WTC11 (cell line): ENCODE measurements around the gene ARHGEF38. TPM values are rescaled to one million over a fixed set of nuclear protein-coding genes. Genes with fewer than 3 reads are reported as not detected.

Experiments
- ATAC-seq: fragments of 200-7000 bp; cut with Tn5 transposase; 2 replicates; pipeline ENCODE4 v1.10.0; 2021; ENCODE audit warnings: mild to moderate bottlenecking, moderate library complexity
- CTCF ChIA-PET: fragments of 300-600 bp; sonication (Branson Sonifier 250); formaldehyde crosslinking; loops from one replicate; lab custom pipeline; 2021; ENCODE audit warnings: antibody characterized with exemption; lab: Charles Lee
- POLR2A ChIA-PET: fragments of 350-600 bp; sonication (Branson Sonifier 250); formaldehyde crosslinking; loops from one replicate; lab custom pipeline; 2021; ENCODE audit warnings: antibody characterized with exemption; lab: Charles Lee
- DNase-seq: peaks from one replicate; pipeline ENCODE4 v3.0.0; 2021; ENCODE audit warnings: low spot score
- H3K27ac Mint-ChIP-seq: 2 replicates; pipeline ENCODE4 v1.8.0; 2021; ENCODE audit warnings: mixed read lengths
- H3K27me3 Mint-ChIP-seq: 2 replicates; pipeline ENCODE4 v1.8.0; 2021; ENCODE audit warnings: low read depth, mild to moderate bottlenecking, moderate library complexity, mixed read lengths
- H3K36me3 Mint-ChIP-seq: 2 replicates; pipeline ENCODE4 v1.8.0; 2021; ENCODE audit warnings: mixed read lengths
- H3K4me1 Mint-ChIP-seq: 2 replicates; pipeline ENCODE4 v1.8.0; 2022; ENCODE audit warnings: mixed read lengths
- H3K4me3 Mint-ChIP-seq: 2 replicates; pipeline ENCODE4 v1.8.0; 2021; ENCODE audit warnings: mild to moderate bottlenecking, moderate library complexity, mixed read lengths
- H3K9me3 Mint-ChIP-seq: 2 replicates; pipeline ENCODE4 v1.8.0; 2021; ENCODE audit warnings: mixed read lengths
- CREM ChIP-seq: sonication (generic); formaldehyde crosslinking; IDR thresholded peaks from 2 replicates; pipeline ENCODE4 v1.8.1; 2022; ENCODE audit warnings: mild to moderate bottlenecking, missing genetic modification reagents, moderate library complexity
- EMX1 ChIP-seq: fragments of 250-450 bp; sonication (Bioruptor Pico); IDR thresholded peaks from 2 replicates; pipeline ENCODE4 v1.8.0; 2021; ENCODE audit warnings: mild to moderate bottlenecking
- FOXJ3 ChIP-seq: sonication (generic); formaldehyde crosslinking; IDR thresholded peaks from 2 replicates; pipeline ENCODE4 v1.9.0; 2021; ENCODE audit warnings: missing genetic modification reagents, mild to moderate bottlenecking, borderline replicate concordance
- FOXK1 ChIP-seq: sonication (generic); formaldehyde crosslinking; IDR thresholded peaks from 2 replicates; pipeline ENCODE4 v1.8.0; 2022; ENCODE audit warnings: mild to moderate bottlenecking, moderate library complexity, missing genetic modification reagents
- GABPB1 ChIP-seq: sonication (generic); formaldehyde crosslinking; IDR thresholded peaks from 2 replicates; pipeline ENCODE4 v1.8.1; 2023; ENCODE audit warnings: mild to moderate bottlenecking, missing genetic modification reagents
- GRHL2 ChIP-seq: fragments of 250-450 bp; sonication (Bioruptor Pico); IDR thresholded peaks from 2 replicates; pipeline ENCODE4 v1.8.0; 2022; ENCODE audit warnings: mild to moderate bottlenecking, moderate library complexity; ENCODE audit not compliant: insufficient replicate concordance, severe bottlenecking
- IRF2 ChIP-seq: sonication (generic); formaldehyde crosslinking; IDR thresholded peaks from 2 replicates; pipeline ENCODE4 v1.8.0; 2022; ENCODE audit warnings: low read depth, missing genetic modification reagents, borderline replicate concordance
- KAT7 ChIP-seq: sonication (generic); formaldehyde crosslinking; IDR thresholded peaks from 2 replicates; pipeline ENCODE4 v1.8.1; 2023; ENCODE audit warnings: missing genetic modification reagents, mild to moderate bottlenecking, borderline replicate concordance
- OVOL2 ChIP-seq: fragments of 250-450 bp; sonication (Bioruptor Pico); IDR thresholded peaks from 2 replicates; pipeline ENCODE4 v1.9.0; 2021; ENCODE audit warnings: mild to moderate bottlenecking, borderline replicate concordance
- PREB ChIP-seq: sonication (generic); formaldehyde crosslinking; IDR thresholded peaks from 2 replicates; pipeline ENCODE4 v1.8.1; 2022; ENCODE audit warnings: mild to moderate bottlenecking, missing genetic modification reagents, moderate library complexity, borderline replicate concordance
- TCF7 ChIP-seq: sonication (generic); formaldehyde crosslinking; IDR thresholded peaks from 2 replicates; pipeline ENCODE4 v1.8.0; 2022; ENCODE audit warnings: mild to moderate bottlenecking, low read depth, missing genetic modification reagents, moderate library complexity
- TEAD1 ChIP-seq: sonication (generic); formaldehyde crosslinking; IDR thresholded peaks from 2 replicates; pipeline ENCODE4 v1.8.0; 2022; ENCODE audit warnings: mild to moderate bottlenecking, missing genetic modification reagents
- ZBTB21 ChIP-seq: sonication (generic); formaldehyde crosslinking; IDR thresholded peaks from 2 replicates; pipeline ENCODE4 v1.8.1; 2023; ENCODE audit warnings: mild to moderate bottlenecking, missing genetic modification reagents, borderline replicate concordance
- ZNF138 ChIP-seq: sonication (generic); formaldehyde crosslinking; conservative IDR thresholded peaks from 2 replicates; pipeline ENCODE4 v1.8.1; 2022; ENCODE audit warnings: mild to moderate bottlenecking, moderate library complexity, missing genetic modification reagents
- ZNF219 ChIP-seq: sonication (generic); formaldehyde crosslinking; IDR thresholded peaks from 2 replicates; pipeline ENCODE4 v1.8.0; 2023; ENCODE audit warnings: missing genetic modification reagents, mild to moderate bottlenecking, borderline replicate concordance
- ZNF232 ChIP-seq: sonication (generic); formaldehyde crosslinking; IDR thresholded peaks from 2 replicates; pipeline ENCODE4 v1.8.0; 2022; ENCODE audit warnings: mild to moderate bottlenecking, missing genetic modification reagents
- ZNF396 ChIP-seq: fragments of 250-450 bp; sonication (Bioruptor Pico); IDR thresholded peaks from 2 replicates; pipeline ENCODE4 v1.8.0; 2021; ENCODE audit warnings: mild to moderate bottlenecking, moderate library complexity, borderline replicate concordance
- ZNF425 ChIP-seq: fragments of 250-450 bp; sonication (Bioruptor Pico); conservative IDR thresholded peaks from 2 replicates; pipeline ENCODE4 v1.9.0; 2021; ENCODE audit warnings: mild to moderate bottlenecking
- total RNA-seq: library from RNA; stranded (reverse); gene quantifications from 3 replicates; pipeline ENCODE4 v1.2.3, GENCODE V29; 2021
- TF ChIP-seq, protein P1 (sequence below): sonication (generic); formaldehyde crosslinking; IDR thresholded peaks from 2 replicates; pipeline ENCODE4 v1.8.1; 2023; ENCODE audit warnings: mild to moderate bottlenecking, missing genetic modification reagents, moderate library complexity
- TF ChIP-seq, protein P2 (sequence below): sonication (generic); formaldehyde crosslinking; IDR thresholded peaks from 2 replicates; pipeline ENCODE4 v1.8.0; 2022; ENCODE audit warnings: missing genetic modification reagents

The ARHGEF38 gene
- total RNA-seq, 1 experiment from 2014 or later, result not detected

- no peaks in the 10 kb centered on the region for H3K4me1 Mint-ChIP-seq
- no peak overlapping the region for H3K27ac Mint-ChIP-seq
- POLR2A ChIA-PET, result interaction anchor here (0.6 kb wide), 1 partner anchor 75 kb away, joined by 4 read pairs; no protein-coding TSS in a partner anchor
- DNase-seq (no peak), ATAC-seq (no peak)
- CTCF ChIA-PET, result interaction anchor here (1.2 kb wide), 1 partner anchor 36 kb away, joined by 4 read pairs; no protein-coding TSS in a partner anchor
- no peaks in the 10 kb centered on the region for H3K9me3 Mint-ChIP-seq
- no peaks in the 10 kb centered on the region; the same call in 1 of the 2 replicates for H3K27me3 Mint-ChIP-seq
- H3K36me3 Mint-ChIP-seq, result no peaks in the 10 kb centered on the region
- TF ChIP-seq, protein P1, sequence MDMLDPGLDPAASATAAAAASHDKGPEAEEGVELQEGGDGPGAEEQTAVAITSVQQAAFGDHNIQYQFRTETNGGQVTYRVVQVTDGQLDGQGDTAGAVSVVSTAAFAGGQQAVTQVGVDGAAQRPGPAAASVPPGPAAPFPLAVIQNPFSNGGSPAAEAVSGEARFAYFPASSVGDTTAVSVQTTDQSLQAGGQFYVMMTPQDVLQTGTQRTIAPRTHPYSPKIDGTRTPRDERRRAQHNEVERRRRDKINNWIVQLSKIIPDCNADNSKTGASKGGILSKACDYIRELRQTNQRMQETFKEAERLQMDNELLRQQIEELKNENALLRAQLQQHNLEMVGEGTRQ (CRISPR knock-in tag), result no peak
- TF ChIP-seq IRF2 (CRISPR knock-in tag) (no peak), ZNF396 (CRISPR knock-in tag) (no peak), TEAD1 (CRISPR knock-in tag) (no peak), EMX1 (no peak), GRHL2 (CRISPR knock-in tag) (no peak), GABPB1 (no peak), ZNF425 (CRISPR knock-in tag) (no peak), ZBTB21 (CRISPR knock-in tag) (no peak), ZNF219 (CRISPR knock-in tag) (no peak), ZNF232 (CRISPR knock-in tag) (no peak), PREB (no peak), CREM (CRISPR knock-in tag) (no peak), OVOL2 (CRISPR knock-in tag) (no peak), TCF7 (no peak), FOXJ3 (CRISPR knock-in tag) (no peak), FOXK1 (CRISPR knock-in tag) (no peak), KAT7 (CRISPR knock-in tag) (no peak), ZNF138 (CRISPR knock-in tag) (no peak)
- TF ChIP-seq, protein P2, sequence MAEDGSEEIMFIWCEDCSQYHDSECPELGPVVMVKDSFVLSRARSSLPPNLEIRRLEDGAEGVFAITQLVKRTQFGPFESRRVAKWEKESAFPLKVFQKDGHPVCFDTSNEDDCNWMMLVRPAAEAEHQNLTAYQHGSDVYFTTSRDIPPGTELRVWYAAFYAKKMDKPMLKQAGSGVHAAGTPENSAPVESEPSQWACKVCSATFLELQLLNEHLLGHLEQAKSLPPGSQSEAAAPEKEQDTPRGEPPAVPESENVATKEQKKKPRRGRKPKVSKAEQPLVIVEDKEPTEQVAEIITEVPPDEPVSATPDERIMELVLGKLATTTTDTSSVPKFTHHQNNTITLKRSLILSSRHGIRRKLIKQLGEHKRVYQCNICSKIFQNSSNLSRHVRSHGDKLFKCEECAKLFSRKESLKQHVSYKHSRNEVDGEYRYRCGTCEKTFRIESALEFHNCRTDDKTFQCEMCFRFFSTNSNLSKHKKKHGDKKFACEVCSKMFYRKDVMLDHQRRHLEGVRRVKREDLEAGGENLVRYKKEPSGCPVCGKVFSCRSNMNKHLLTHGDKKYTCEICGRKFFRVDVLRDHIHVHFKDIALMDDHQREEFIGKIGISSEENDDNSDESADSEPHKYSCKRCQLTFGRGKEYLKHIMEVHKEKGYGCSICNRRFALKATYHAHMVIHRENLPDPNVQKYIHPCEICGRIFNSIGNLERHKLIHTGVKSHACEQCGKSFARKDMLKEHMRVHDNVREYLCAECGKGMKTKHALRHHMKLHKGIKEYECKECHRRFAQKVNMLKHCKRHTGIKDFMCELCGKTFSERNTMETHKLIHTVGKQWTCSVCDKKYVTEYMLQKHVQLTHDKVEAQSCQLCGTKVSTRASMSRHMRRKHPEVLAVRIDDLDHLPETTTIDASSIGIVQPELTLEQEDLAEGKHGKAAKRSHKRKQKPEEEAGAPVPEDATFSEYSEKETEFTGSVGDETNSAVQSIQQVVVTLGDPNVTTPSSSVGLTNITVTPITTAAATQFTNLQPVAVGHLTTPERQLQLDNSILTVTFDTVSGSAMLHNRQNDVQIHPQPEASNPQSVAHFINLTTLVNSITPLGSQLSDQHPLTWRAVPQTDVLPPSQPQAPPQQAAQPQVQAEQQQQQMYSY (CRISPR knock-in tag), result no peak
- no peak overlapping the region for H3K4me3 Mint-ChIP-seq
These were observed 78.5 kb downstream of the ARHGEF38 start for GRCh38 chr4:105630670-105631655.
